ENCODE measurements around the gene CLEC4C. TPM values are rescaled to one million over a fixed set of nuclear protein-coding genes. Genes with fewer than 3 reads are reported as not detected.

Gene CLEC4C
- polyA plus RNA-seq, 1 of the 3 experiments (the other 2 are of a cell fraction), result not detected

DNA sequence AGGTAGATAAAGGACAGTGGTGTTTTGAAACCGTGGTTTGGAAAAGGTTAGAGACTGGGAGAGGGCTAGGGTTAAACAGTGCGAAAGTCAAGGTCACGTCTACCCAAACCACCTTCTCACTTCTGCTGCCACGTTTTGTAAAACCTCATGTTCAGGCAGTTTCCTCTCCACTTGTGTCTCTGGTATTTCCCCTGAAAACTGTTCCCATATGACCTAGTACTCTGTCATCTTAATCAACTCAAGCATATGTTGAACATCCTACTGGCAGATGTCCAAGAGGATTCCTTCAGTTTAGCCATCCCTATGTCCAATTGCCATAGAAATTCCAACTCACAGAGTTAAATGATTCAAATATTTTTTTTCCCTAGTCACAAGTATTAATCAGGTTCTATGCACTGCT lies 17.4 kb downstream of the CLEC4C start:
- Histone ChIP-seq H2AFZ (ENCODE audit: low read depth) (no peak overlapping the region), H3K4me1 (ENCODE audit: control insufficient read depth in 1 of 2, insufficient read depth in 2 of 2, low read depth in 1 of 2, low read length in 1 of 2) (no peaks in the 10 kb centered on the region), H3K79me2 (ENCODE audit: insufficient read depth) (no peaks in the 10 kb centered on the region), H4K20me1 (ENCODE audit: insufficient read depth) (no peaks in the 10 kb centered on the region), H3K27me3 (ENCODE audit: insufficient read depth) (no peaks in the 10 kb centered on the region; the same call in 1 of the 2 replicates), H3K9ac (no peak overlapping the region), H3K4me3 (ENCODE audit: low read depth in 2 of 2, low read length in 1 of 2) (no peak overlapping the region), H3K9me3 (no peaks in the 10 kb centered on the region), H3K4me2 (no peak overlapping the region), H3F3A (replicated peaks; ENCODE audit: insufficient read depth) (no peaks in the 10 kb centered on the region), H3K27ac (ENCODE audit: low read depth in 2 of 2, low read length in 1 of 2) (no peak overlapping the region), H3K9me2 (no peaks in the 10 kb centered on the region), H3K36me3 (replicated peaks in 1 of 2; ENCODE audit: control insufficient read depth in 1 of 2, insufficient read depth in 2 of 2, low read length in 1 of 2) (no peaks in the 10 kb centered on the region)
- WGBS (ENCODE audit: low lambda C conversion rate), result 5% methylated on average over 4 of the region's 4 CpGs
- ChIA-PET POLR2A (no interaction called here), CTCF (no interaction called here)
- no peak for TF ChIP-seq EZH2phosphoT487 (IDR thresholded peaks at IDR 0.05; ENCODE audit: borderline replicate concordance, low read depth)
- TF ChIP-seq, protein P1, sequence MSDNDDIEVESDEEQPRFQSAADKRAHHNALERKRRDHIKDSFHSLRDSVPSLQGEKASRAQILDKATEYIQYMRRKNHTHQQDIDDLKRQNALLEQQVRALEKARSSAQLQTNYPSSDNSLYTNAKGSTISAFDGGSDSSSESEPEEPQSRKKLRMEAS (IDR thresholded peaks at IDR 0.05; ENCODE audit: low read depth), result no peak
- DNase-seq, result no peak

DNA sequence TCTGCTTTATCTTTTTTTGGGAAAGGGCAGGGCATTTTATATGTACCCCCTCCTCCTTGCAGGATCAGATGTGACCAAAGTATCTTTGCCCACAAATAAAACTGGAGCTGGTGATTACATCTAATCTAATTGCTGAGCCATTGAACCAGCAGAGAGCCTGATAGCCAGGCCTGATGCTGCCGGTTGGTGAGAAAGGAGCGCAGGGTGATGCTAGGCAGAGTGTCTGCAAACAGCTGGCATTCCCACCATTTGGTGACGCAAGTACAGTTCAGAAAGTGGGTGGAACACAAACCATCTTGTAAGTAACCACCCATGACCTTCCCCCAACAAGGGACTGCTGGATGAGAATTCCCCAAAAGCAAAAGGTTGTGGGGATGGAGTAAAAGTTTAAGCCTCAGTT lies 23.2 kb downstream of the CLEC4C start:
- Histone ChIP-seq H3K27ac (ENCODE audit: low read depth in 2 of 2, low read length in 1 of 2) (no peak overlapping the region), H2AFZ (ENCODE audit: low read depth) (no peak overlapping the region), H3K79me2 (ENCODE audit: insufficient read depth) (no peaks in the 10 kb centered on the region), H3K4me3 (ENCODE audit: low read depth in 2 of 2, low read length in 1 of 2) (no peak overlapping the region), H3K4me2 (no peak overlapping the region), H3K4me1 (ENCODE audit: control insufficient read depth in 1 of 2, insufficient read depth in 2 of 2, low read depth in 1 of 2, low read length in 1 of 2) (no peaks in the 10 kb centered on the region), H3K9me3 (no peaks in the 10 kb centered on the region), H3K9me2 (no peaks in the 10 kb centered on the region), H3K27me3 (ENCODE audit: insufficient read depth) (peaks cover 15% of the 10 kb centered on the region; the same call in 1 of the 2 replicates), H3F3A (replicated peaks; ENCODE audit: insufficient read depth) (no peaks in the 10 kb centered on the region), H3K9ac (no peak overlapping the region), H3K36me3 (replicated peaks in 1 of 2; ENCODE audit: control insufficient read depth in 1 of 2, insufficient read depth in 2 of 2, low read length in 1 of 2) (no peaks in the 10 kb centered on the region), H4K20me1 (ENCODE audit: insufficient read depth) (no peaks in the 10 kb centered on the region)
- ChIA-PET CTCF (no interaction called here), POLR2A (no interaction called here)
- TF ChIP-seq EZH2phosphoT487 (IDR thresholded peaks at IDR 0.05; ENCODE audit: borderline replicate concordance, low read depth) (no peak), YY1 (IDR thresholded peaks at IDR 0.05; ENCODE audit: low read depth) (no peak), FOXM1 (IDR thresholded peaks at IDR 0.05; ENCODE audit: low read depth) (no peak), SIN3A (IDR thresholded peaks at IDR 0.05; ENCODE audit: borderline replicate concordance, low read depth, low read length) (no peak), EP300 (IDR thresholded peaks at IDR 0.05; ENCODE audit: borderline replicate concordance in 1 of 2, low read depth in 1 of 2, low read length in 1 of 2) (no peak)
- TF ChIP-seq, protein P2, sequence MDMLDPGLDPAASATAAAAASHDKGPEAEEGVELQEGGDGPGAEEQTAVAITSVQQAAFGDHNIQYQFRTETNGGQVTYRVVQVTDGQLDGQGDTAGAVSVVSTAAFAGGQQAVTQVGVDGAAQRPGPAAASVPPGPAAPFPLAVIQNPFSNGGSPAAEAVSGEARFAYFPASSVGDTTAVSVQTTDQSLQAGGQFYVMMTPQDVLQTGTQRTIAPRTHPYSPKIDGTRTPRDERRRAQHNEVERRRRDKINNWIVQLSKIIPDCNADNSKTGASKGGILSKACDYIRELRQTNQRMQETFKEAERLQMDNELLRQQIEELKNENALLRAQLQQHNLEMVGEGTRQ (IDR thresholded peaks at IDR 0.05; ENCODE audit: borderline replicate concordance, low read depth, low read length), result no peak
- TF ChIP-seq, protein P3, sequence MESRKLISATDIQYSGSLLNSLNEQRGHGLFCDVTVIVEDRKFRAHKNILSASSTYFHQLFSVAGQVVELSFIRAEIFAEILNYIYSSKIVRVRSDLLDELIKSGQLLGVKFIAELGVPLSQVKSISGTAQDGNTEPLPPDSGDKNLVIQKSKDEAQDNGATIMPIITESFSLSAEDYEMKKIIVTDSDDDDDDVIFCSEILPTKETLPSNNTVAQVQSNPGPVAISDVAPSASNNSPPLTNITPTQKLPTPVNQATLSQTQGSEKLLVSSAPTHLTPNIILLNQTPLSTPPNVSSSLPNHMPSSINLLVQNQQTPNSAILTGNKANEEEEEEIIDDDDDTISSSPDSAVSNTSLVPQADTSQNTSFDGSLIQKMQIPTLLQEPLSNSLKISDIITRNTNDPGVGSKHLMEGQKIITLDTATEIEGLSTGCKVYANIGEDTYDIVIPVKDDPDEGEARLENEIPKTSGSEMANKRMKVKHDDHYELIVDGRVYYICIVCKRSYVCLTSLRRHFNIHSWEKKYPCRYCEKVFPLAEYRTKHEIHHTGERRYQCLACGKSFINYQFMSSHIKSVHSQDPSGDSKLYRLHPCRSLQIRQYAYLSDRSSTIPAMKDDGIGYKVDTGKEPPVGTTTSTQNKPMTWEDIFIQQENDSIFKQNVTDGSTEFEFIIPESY (IDR thresholded peaks at IDR 0.05; ENCODE audit: borderline replicate concordance, low read depth), result no peak
- TF ChIP-seq, protein P4, sequence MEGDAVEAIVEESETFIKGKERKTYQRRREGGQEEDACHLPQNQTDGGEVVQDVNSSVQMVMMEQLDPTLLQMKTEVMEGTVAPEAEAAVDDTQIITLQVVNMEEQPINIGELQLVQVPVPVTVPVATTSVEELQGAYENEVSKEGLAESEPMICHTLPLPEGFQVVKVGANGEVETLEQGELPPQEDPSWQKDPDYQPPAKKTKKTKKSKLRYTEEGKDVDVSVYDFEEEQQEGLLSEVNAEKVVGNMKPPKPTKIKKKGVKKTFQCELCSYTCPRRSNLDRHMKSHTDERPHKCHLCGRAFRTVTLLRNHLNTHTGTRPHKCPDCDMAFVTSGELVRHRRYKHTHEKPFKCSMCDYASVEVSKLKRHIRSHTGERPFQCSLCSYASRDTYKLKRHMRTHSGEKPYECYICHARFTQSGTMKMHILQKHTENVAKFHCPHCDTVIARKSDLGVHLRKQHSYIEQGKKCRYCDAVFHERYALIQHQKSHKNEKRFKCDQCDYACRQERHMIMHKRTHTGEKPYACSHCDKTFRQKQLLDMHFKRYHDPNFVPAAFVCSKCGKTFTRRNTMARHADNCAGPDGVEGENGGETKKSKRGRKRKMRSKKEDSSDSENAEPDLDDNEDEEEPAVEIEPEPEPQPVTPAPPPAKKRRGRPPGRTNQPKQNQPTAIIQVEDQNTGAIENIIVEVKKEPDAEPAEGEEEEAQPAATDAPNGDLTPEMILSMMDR (IDR thresholded peaks at IDR 0.05), result no peak
- TF ChIP-seq, protein P5, sequence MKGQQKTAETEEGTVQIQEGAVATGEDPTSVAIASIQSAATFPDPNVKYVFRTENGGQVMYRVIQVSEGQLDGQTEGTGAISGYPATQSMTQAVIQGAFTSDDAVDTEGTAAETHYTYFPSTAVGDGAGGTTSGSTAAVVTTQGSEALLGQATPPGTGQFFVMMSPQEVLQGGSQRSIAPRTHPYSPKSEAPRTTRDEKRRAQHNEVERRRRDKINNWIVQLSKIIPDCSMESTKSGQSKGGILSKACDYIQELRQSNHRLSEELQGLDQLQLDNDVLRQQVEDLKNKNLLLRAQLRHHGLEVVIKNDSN (IDR thresholded peaks at IDR 0.05; ENCODE audit: borderline replicate concordance, low read depth), result no peak
- TF ChIP-seq, protein P6, sequence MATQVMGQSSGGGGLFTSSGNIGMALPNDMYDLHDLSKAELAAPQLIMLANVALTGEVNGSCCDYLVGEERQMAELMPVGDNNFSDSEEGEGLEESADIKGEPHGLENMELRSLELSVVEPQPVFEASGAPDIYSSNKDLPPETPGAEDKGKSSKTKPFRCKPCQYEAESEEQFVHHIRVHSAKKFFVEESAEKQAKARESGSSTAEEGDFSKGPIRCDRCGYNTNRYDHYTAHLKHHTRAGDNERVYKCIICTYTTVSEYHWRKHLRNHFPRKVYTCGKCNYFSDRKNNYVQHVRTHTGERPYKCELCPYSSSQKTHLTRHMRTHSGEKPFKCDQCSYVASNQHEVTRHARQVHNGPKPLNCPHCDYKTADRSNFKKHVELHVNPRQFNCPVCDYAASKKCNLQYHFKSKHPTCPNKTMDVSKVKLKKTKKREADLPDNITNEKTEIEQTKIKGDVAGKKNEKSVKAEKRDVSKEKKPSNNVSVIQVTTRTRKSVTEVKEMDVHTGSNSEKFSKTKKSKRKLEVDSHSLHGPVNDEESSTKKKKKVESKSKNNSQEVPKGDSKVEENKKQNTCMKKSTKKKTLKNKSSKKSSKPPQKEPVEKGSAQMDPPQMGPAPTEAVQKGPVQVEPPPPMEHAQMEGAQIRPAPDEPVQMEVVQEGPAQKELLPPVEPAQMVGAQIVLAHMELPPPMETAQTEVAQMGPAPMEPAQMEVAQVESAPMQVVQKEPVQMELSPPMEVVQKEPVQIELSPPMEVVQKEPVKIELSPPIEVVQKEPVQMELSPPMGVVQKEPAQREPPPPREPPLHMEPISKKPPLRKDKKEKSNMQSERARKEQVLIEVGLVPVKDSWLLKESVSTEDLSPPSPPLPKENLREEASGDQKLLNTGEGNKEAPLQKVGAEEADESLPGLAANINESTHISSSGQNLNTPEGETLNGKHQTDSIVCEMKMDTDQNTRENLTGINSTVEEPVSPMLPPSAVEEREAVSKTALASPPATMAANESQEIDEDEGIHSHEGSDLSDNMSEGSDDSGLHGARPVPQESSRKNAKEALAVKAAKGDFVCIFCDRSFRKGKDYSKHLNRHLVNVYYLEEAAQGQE (IDR thresholded peaks at IDR 0.05; ENCODE audit: low read depth, low read length), result no peak
- TF ChIP-seq, protein P7, sequence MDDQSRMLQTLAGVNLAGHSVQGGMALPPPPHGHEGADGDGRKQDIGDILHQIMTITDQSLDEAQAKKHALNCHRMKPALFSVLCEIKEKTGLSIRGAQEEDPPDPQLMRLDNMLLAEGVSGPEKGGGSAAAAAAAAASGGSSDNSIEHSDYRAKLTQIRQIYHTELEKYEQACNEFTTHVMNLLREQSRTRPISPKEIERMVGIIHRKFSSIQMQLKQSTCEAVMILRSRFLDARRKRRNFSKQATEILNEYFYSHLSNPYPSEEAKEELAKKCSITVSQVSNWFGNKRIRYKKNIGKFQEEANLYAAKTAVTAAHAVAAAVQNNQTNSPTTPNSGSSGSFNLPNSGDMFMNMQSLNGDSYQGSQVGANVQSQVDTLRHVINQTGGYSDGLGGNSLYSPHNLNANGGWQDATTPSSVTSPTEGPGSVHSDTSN (IDR thresholded peaks at IDR 0.05), result no peak
- TF ChIP-seq, protein P1 (IDR thresholded peaks at IDR 0.05; ENCODE audit: low read depth), result no peak
- no peak for DNase-seq
- 14% methylated on average over 3 of the region's 3 CpGs for WGBS (ENCODE audit: low lambda C conversion rate)
